HepG2 (cell line): ENCODE results near the gene SORD.

Experiments used
- FOSL2 ChIP-seq: sonication (generic); formaldehyde crosslinking; IDR thresholded peaks from 2 replicates; pipeline ENCODE4 v1.4.0; 2020; ENCODE audit warnings: missing genetic modification reagents
- MED8 ChIP-seq: sonication (generic); formaldehyde crosslinking; IDR thresholded peaks from 2 replicates; pipeline ENCODE4 v1.8.1; 2023; ENCODE audit warnings: mild to moderate bottlenecking, missing genetic modification reagents; ENCODE audit not compliant: insufficient replicate concordance
- POLR2A ChIP-seq, 2 experiments: IDR thresholded peaks; 2 replicates each; pipeline ENCODE4 v1.6.1; 2011; ENCODE audit warnings: low read depth in 2 of 2, low read length in 2 of 2, mild to moderate bottlenecking in 1 of 2, moderate library complexity in 1 of 2; ENCODE audit not compliant: insufficient read depth in 1 of 2
- POLR2AphosphoS5 ChIP-seq: IDR thresholded peaks from 2 replicates; pipeline ENCODE4 v1.6.1; 2012; ENCODE audit warnings: low read depth, low read length
- RAD21 ChIP-seq: fragments of 450-650 bp; formaldehyde crosslinking; IDR thresholded peaks from 2 replicates; pipeline ENCODE4 v1.5.0; 2020; ENCODE audit warnings: mild to moderate bottlenecking
- RELA ChIP-seq: sonication (generic); formaldehyde crosslinking; IDR thresholded peaks from 2 replicates; pipeline ENCODE4 v1.4.0; 2020; ENCODE audit warnings: missing genetic modification reagents
- ZBTB8A ChIP-seq: sonication (generic); formaldehyde crosslinking; IDR thresholded peaks from 2 replicates; pipeline ENCODE4 v1.4.0; 2020; ENCODE audit warnings: mild to moderate bottlenecking, low read depth, missing genetic modification reagents, borderline replicate concordance
- ZSCAN29 ChIP-seq: sonication (generic); formaldehyde crosslinking; conservative IDR thresholded peaks from 2 replicates; pipeline ENCODE4 v1.4.0; 2020; ENCODE audit warnings: mild to moderate bottlenecking, missing genetic modification reagents
- TF ChIP-seq, protein P1 (sequence below): sonication (generic); formaldehyde crosslinking; IDR thresholded peaks from 2 replicates; pipeline ENCODE4 v1.4.0; 2020; ENCODE audit warnings: missing genetic modification reagents, mild to moderate bottlenecking, borderline replicate concordance
- TF ChIP-seq, protein P2 (sequence below): sonication (generic); formaldehyde crosslinking; IDR thresholded peaks from 2 replicates; pipeline ENCODE4 v1.5.0; 2020; ENCODE audit warnings: mild to moderate bottlenecking, missing genetic modification reagents, moderate library complexity
- TF ChIP-seq, protein P3 (sequence below): fragments of 450-650 bp; IDR thresholded peaks from 2 replicates; pipeline ENCODE4 v1.6.1; 2017; ENCODE audit warnings: mild to moderate bottlenecking
- TF ChIP-seq, protein P4 (sequence below): sonication (generic); formaldehyde crosslinking; conservative IDR thresholded peaks from 2 replicates; pipeline ENCODE4 v1.8.0; 2022; ENCODE audit warnings: low read depth, missing genetic modification reagents

DNA sequence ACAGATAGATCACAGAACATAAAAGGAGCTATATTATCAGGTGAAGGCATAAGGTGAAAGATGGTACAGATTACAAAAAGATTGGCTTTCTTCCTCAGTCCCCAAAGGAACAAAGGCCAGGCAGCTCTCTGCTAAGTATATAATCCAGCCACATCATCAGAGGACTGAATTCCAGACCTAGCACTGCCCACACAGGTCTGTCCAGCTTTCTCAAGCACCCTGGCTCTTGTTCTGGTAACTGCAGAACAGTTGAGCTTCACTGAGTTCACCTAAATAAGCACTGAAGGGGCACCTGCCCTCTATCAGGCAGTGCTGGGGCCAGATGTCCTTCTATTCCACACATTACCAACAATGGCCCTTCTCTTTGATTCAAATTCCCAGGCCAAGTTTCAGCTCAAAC is 100.4 kb downstream of the SORD start:
- TF ChIP-seq, protein P1, sequence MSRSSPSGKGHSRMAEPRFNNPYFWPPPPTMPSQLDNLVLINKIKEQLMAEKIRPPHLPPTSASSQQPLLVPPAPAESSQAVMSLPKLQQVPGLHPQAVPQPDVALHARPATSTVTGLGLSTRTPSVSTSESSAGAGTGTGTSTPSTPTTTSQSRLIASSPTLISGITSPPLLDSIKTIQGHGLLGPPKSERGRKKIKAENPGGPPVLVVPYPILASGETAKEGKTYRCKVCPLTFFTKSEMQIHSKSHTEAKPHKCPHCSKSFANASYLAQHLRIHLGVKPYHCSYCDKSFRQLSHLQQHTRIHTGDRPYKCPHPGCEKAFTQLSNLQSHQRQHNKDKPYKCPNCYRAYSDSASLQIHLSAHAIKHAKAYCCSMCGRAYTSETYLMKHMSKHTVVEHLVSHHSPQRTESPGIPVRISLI: no peak
- TF ChIP-seq FOSL2 (no peak), ZSCAN29 (CRISPR knock-in tag) (no peak), RELA (CRISPR knock-in tag) (no peak), POLR2A (IDR thresholded peaks at IDR 0.05; ENCODE audit: insufficient read depth in 1 of 2, low read depth in 2 of 2, low read length in 2 of 2) (no peak), POLR2AphosphoS5 (no peak), MED8 (CRISPR knock-in tag) (no peak), RAD21 (CRISPR knock-in tag) (no peak), ZBTB8A (CRISPR knock-in tag) (no peak)
- TF ChIP-seq, protein P2, sequence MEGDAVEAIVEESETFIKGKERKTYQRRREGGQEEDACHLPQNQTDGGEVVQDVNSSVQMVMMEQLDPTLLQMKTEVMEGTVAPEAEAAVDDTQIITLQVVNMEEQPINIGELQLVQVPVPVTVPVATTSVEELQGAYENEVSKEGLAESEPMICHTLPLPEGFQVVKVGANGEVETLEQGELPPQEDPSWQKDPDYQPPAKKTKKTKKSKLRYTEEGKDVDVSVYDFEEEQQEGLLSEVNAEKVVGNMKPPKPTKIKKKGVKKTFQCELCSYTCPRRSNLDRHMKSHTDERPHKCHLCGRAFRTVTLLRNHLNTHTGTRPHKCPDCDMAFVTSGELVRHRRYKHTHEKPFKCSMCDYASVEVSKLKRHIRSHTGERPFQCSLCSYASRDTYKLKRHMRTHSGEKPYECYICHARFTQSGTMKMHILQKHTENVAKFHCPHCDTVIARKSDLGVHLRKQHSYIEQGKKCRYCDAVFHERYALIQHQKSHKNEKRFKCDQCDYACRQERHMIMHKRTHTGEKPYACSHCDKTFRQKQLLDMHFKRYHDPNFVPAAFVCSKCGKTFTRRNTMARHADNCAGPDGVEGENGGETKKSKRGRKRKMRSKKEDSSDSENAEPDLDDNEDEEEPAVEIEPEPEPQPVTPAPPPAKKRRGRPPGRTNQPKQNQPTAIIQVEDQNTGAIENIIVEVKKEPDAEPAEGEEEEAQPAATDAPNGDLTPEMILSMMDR (CRISPR knock-in tag): no peak
- TF ChIP-seq, protein P3, sequence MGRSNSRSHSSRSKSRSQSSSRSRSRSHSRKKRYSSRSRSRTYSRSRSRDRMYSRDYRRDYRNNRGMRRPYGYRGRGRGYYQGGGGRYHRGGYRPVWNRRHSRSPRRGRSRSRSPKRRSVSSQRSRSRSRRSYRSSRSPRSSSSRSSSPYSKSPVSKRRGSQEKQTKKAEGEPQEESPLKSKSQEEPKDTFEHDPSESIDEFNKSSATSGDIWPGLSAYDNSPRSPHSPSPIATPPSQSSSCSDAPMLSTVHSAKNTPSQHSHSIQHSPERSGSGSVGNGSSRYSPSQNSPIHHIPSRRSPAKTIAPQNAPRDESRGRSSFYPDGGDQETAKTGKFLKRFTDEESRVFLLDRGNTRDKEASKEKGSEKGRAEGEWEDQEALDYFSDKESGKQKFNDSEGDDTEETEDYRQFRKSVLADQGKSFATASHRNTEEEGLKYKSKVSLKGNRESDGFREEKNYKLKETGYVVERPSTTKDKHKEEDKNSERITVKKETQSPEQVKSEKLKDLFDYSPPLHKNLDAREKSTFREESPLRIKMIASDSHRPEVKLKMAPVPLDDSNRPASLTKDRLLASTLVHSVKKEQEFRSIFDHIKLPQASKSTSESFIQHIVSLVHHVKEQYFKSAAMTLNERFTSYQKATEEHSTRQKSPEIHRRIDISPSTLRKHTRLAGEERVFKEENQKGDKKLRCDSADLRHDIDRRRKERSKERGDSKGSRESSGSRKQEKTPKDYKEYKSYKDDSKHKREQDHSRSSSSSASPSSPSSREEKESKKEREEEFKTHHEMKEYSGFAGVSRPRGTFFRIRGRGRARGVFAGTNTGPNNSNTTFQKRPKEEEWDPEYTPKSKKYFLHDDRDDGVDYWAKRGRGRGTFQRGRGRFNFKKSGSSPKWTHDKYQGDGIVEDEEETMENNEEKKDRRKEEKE: no peak
- TF ChIP-seq, protein P4, sequence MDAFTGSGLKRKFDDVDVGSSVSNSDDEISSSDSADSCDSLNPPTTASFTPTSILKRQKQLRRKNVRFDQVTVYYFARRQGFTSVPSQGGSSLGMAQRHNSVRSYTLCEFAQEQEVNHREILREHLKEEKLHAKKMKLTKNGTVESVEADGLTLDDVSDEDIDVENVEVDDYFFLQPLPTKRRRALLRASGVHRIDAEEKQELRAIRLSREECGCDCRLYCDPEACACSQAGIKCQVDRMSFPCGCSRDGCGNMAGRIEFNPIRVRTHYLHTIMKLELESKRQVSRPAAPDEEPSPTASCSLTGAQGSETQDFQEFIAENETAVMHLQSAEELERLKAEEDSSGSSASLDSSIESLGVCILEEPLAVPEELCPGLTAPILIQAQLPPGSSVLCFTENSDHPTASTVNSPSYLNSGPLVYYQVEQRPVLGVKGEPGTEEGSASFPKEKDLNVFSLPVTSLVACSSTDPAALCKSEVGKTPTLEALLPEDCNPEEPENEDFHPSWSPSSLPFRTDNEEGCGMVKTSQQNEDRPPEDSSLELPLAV (CRISPR knock-in tag): no peak
